OCI-LY1 (cell line): ENCODE results near the gene TPM2.

Experiments used
- H2AFZ ChIP-seq: fragments of 200-600 bp; sonication (generic), shearing (Covaris generic); 2 replicates; pipeline ENCODE4 v1.6.0; 2014; ENCODE audit warnings: antibody characterized with exemption, mild to moderate bottlenecking, low read length
- H3F3A ChIP-seq: fragments of 200-600 bp; sonication (generic), shearing (Covaris generic); 2 replicates; pipeline ENCODE4 v1.6.0; 2014; ENCODE audit warnings: mild to moderate bottlenecking, antibody characterized with exemption, low read length, moderate library complexity; ENCODE audit not compliant: insufficient read depth
- H3K27ac ChIP-seq: fragments of 200-600 bp; sonication (generic); 2 replicates; pipeline ENCODE4 v1.5.1; 2014; ENCODE audit warnings: low read length, mixed run types, mild to moderate bottlenecking, low read depth; ENCODE audit not compliant: poor library complexity, severe bottlenecking
- H3K27me3 ChIP-seq: fragments of 200-600 bp; sonication (generic); 2 replicates; pipeline ENCODE4 v1.6.0; 2014; ENCODE audit warnings: antibody characterized with exemption, mild to moderate bottlenecking, low read length, moderate library complexity; ENCODE audit not compliant: insufficient read depth
- H3K36me3 ChIP-seq: fragments of 200-600 bp; sonication (generic); 2 replicates; pipeline ENCODE4 v1.6.1; 2014; ENCODE audit warnings: mild to moderate bottlenecking, antibody characterized with exemption, low read length, moderate library complexity, mixed read lengths; ENCODE audit not compliant: insufficient read depth
- H3K4me1 ChIP-seq: fragments of 200-600 bp; sonication (generic); 2 replicates; pipeline ENCODE4 v1.5.1; 2014; ENCODE audit warnings: mild to moderate bottlenecking, low read length, moderate library complexity; ENCODE audit not compliant: insufficient read depth, severe bottlenecking
- H3K4me2 ChIP-seq: fragments of 200-600 bp; sonication (generic), shearing (Covaris generic); 2 replicates; pipeline ENCODE4 v1.6.1; 2014; ENCODE audit warnings: low read length
- H3K4me3 ChIP-seq: fragments of 200-600 bp; sonication (generic); 2 replicates; pipeline ENCODE4 v1.5.1; 2014; ENCODE audit warnings: low read length, low read depth, mild to moderate bottlenecking, mixed read lengths; ENCODE audit not compliant: poor library complexity, severe bottlenecking
- H3K79me2 ChIP-seq: fragments of 200-600 bp; shearing (Covaris generic); 2 replicates; pipeline ENCODE4 v1.6.1; 2016; ENCODE audit warnings: mixed run types, low read length, mixed read lengths; ENCODE audit not compliant: insufficient read depth
- H3K9ac ChIP-seq: fragments of 200-600 bp; sonication (generic), shearing (Covaris generic); 2 replicates; pipeline ENCODE4 v1.6.1; 2014; ENCODE audit warnings: mild to moderate bottlenecking, low read length, mixed read lengths
- H3K9me2 ChIP-seq: fragments of 200-600 bp; sonication (generic), shearing (Covaris generic); 2 replicates; pipeline ENCODE4 v1.6.1; 2014; ENCODE audit warnings: low read depth, mild to moderate bottlenecking, low read length, mixed read lengths
- H3K9me3 ChIP-seq: fragments of 200-600 bp; shearing (Covaris generic); 2 replicates; pipeline ENCODE4 v1.6.1; 2014; ENCODE audit warnings: low read length, mixed read lengths
- H4K20me1 ChIP-seq: fragments of 200-600 bp; sonication (generic), shearing (Covaris generic); 2 replicates; pipeline ENCODE4 v1.6.0; 2016; ENCODE audit warnings: mild to moderate bottlenecking, low read length; ENCODE audit not compliant: insufficient read depth
- EZH2 ChIP-seq: fragments of 200-600 bp; sonication (generic), shearing (Covaris generic); IDR thresholded peaks from 2 replicates; pipeline ENCODE4 v1.8.0; 2017; ENCODE audit warnings: borderline replicate concordance, mixed run types, mild to moderate bottlenecking, antibody characterized with exemption, low read length, moderate library complexity, mixed read lengths
- TF ChIP-seq, protein P1 (sequence below): fragments of 200-600 bp; sonication (generic), shearing (Covaris generic); IDR thresholded peaks from 2 replicates; pipeline ENCODE4 v1.5.1; 2017; ENCODE audit warnings: mild to moderate bottlenecking, antibody characterized with exemption, low read length, moderate library complexity, mixed read lengths

TPM2 gene

GRCh38 chr9:35725362-35725761, 35.6 kb upstream of the TPM2 start:
- H3K36me3 ChIP-seq = peaks cover 49% of the 10 kb centered on the region
- H3K27me3 ChIP-seq = no peaks in the 10 kb centered on the region
- H3K27ac ChIP-seq = no peak overlapping the region
- H3K4me3 ChIP-seq = no peak overlapping the region
- no peaks in the 10 kb centered on the region for H3K9me3 ChIP-seq
- no peak overlapping the region for H3K4me2 ChIP-seq
- no peaks in the 10 kb centered on the region for H4K20me1 ChIP-seq
- H3K4me1 ChIP-seq = peaks cover 34% of the 10 kb centered on the region
- H3F3A ChIP-seq = no peaks in the 10 kb centered on the region
- no peak overlapping the region for H3K9ac ChIP-seq
- H3K9me2 ChIP-seq = no peaks in the 10 kb centered on the region
- H3K79me2 ChIP-seq = peaks cover 18% of the 10 kb centered on the region
- no peak overlapping the region for H2AFZ ChIP-seq
- TF ChIP-seq, protein P1, sequence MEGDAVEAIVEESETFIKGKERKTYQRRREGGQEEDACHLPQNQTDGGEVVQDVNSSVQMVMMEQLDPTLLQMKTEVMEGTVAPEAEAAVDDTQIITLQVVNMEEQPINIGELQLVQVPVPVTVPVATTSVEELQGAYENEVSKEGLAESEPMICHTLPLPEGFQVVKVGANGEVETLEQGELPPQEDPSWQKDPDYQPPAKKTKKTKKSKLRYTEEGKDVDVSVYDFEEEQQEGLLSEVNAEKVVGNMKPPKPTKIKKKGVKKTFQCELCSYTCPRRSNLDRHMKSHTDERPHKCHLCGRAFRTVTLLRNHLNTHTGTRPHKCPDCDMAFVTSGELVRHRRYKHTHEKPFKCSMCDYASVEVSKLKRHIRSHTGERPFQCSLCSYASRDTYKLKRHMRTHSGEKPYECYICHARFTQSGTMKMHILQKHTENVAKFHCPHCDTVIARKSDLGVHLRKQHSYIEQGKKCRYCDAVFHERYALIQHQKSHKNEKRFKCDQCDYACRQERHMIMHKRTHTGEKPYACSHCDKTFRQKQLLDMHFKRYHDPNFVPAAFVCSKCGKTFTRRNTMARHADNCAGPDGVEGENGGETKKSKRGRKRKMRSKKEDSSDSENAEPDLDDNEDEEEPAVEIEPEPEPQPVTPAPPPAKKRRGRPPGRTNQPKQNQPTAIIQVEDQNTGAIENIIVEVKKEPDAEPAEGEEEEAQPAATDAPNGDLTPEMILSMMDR = no peak
- no peak for TF ChIP-seq EZH2

- no peak overlapping the region for H2AFZ ChIP-seq
- H3K9me2 ChIP-seq = no peaks in the 10 kb centered on the region
- no peaks in the 10 kb centered on the region for H3K27me3 ChIP-seq
- no peak overlapping the region for H3K4me3 ChIP-seq
- H3F3A ChIP-seq = no peaks in the 10 kb centered on the region
- no peak overlapping the region for H3K9ac ChIP-seq
- H3K27ac ChIP-seq = no peak overlapping the region
- peaks cover 19% of the 10 kb centered on the region for H3K4me1 ChIP-seq
- H3K79me2 ChIP-seq = peaks cover 7% of the 10 kb centered on the region
- no peaks in the 10 kb centered on the region for H4K20me1 ChIP-seq
- H3K9me3 ChIP-seq = no peaks in the 10 kb centered on the region
- H3K36me3 ChIP-seq = peaks cover 64% of the 10 kb centered on the region
- no peak for TF ChIP-seq EZH2
- TF ChIP-seq, protein P1 = no peak
- no peak overlapping the region for H3K4me2 ChIP-seq
Observed at GRCh38 chr9:35723908-35724307, 34.2 kb upstream of the TPM2 start.

DNA sequence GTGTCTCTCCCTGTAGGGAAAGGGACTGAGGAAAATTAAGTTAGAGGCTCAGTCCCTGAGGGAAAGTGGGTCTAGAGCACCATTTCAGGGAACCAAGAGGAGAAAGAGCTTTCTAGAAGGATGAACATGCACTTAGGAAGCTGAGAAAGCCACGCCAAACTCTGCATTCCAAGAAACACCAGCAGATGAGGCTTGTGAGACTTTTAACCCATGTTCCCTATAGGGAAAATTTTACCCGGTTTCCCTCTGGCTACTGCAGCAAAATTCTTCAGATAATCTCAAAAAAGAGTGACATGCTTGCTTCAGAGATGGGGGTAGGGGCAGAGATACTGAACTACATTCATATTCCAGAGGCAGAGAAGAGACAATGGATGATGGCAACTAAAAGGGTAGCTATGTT, 33.7 kb upstream of the TPM2 start:
- H3F3A ChIP-seq = no peaks in the 10 kb centered on the region
- no peak overlapping the region for H3K4me2 ChIP-seq
- H3K9ac ChIP-seq = no peak overlapping the region
- peaks cover 68% of the 10 kb centered on the region for H3K36me3 ChIP-seq
- H3K27ac ChIP-seq = no peak overlapping the region
- TF ChIP-seq, protein P1 = no peak
- no peak for TF ChIP-seq EZH2
- H3K4me1 ChIP-seq = peaks cover 15% of the 10 kb centered on the region
- no peaks in the 10 kb centered on the region for H4K20me1 ChIP-seq
- no peaks in the 10 kb centered on the region for H3K27me3 ChIP-seq
- no peaks in the 10 kb centered on the region for H3K9me3 ChIP-seq
- H3K4me3 ChIP-seq = no peak overlapping the region
- H2AFZ ChIP-seq = no peak overlapping the region
- H3K79me2 ChIP-seq = peaks cover 3% of the 10 kb centered on the region; the same call in 1 of the 2 replicates
- H3K9me2 ChIP-seq = no peaks in the 10 kb centered on the region
